HEK293 (cell line): ENCODE measurements around the gene BAG1.

Source experiments
- CTCF ChIA-PET: fragments of 350-600 bp; formaldehyde crosslinking; extraction: SDS; loops from one replicate; lab custom pipeline; 2021; ENCODE audit warnings: antibody characterized with exemption; lab: Yijun Ruan, JAX
- POLR2A ChIA-PET: fragments of 300-600 bp; formaldehyde crosslinking; extraction: SDS; loops from one replicate; lab custom pipeline; 2020; ENCODE audit warnings: antibody characterized with exemption, inconsistent platforms; lab: Yijun Ruan, JAX
- H3K27ac ChIP-seq: fragments of 200-500 bp; sonication (Bioruptor generic); 2 replicates; pipeline ENCODE4 v1.5.1; 2014; ENCODE audit warnings: low read depth, low read length, control low read depth, inconsistent platforms; ENCODE audit errors: extremely low read depth
- H3K36me3 ChIP-seq, 2 experiments: fragments of 200-500 bp in 1 of 2; sonication (Bioruptor generic) in 1 of 2; 1 replicate in 1 of 2; 2 replicates in 1 of 2; pipeline ENCODE4 v1.5.1; 2014 to 2017; ENCODE audit warnings: inconsistent platforms in 2 of 2, low read length in 2 of 2; ENCODE audit not compliant: control insufficient read depth in 2 of 2, insufficient read depth in 1 of 2
- H3K4me1 ChIP-seq: fragments of 200-500 bp; sonication (Bioruptor generic); 2 replicates; pipeline ENCODE4 v1.5.1; 2014; ENCODE audit warnings: mild to moderate bottlenecking, low read length, inconsistent platforms; ENCODE audit not compliant: control insufficient read depth, insufficient read depth
- H3K4me3 ChIP-seq: 2 replicates; pipeline ENCODE4 v1.5.1; 2011; ENCODE audit warnings: low read depth, mild to moderate bottlenecking, control low read depth, low read length, moderate library complexity
- H3K9me3 ChIP-seq: fragments of 200-500 bp; sonication (Bioruptor generic); 2 replicates; pipeline ENCODE4 v1.5.1; 2014; ENCODE audit warnings: low read depth, low read length, inconsistent platforms; ENCODE audit not compliant: control insufficient read depth, insufficient read depth
- ELK4 ChIP-seq: IDR thresholded peaks from 2 replicates; pipeline ENCODE4 v1.6.1; 2011; ENCODE audit warnings: mild to moderate bottlenecking, low read depth, low read length, borderline replicate concordance
- GLI4 ChIP-seq: fragments of 450-650 bp; formaldehyde crosslinking; IDR thresholded peaks from 2 replicates; pipeline ENCODE4 v1.5.1; 2016; ENCODE audit warnings: missing biosample characterization, missing genetic modification characterization
- KLF1 ChIP-seq: fragments of 450-650 bp; formaldehyde crosslinking; IDR thresholded peaks from 2 replicates; pipeline ENCODE4 v1.5.1; 2016; ENCODE audit warnings: missing biosample characterization, missing genetic modification characterization
- KLF9 ChIP-seq: fragments of 450-650 bp; formaldehyde crosslinking; IDR thresholded peaks from 2 replicates; pipeline ENCODE4 v1.5.1; 2016; ENCODE audit warnings: missing biosample characterization, missing genetic modification characterization, low read depth
- MEIS1 ChIP-seq: sonication (generic); formaldehyde crosslinking; IDR thresholded peaks from 2 replicates; pipeline ENCODE4 v1.8.1; 2022; ENCODE audit warnings: missing genetic modification reagents, mild to moderate bottlenecking, borderline replicate concordance
- ZBTB17 ChIP-seq: fragments of 450-650 bp; formaldehyde crosslinking; IDR thresholded peaks from 2 replicates; pipeline ENCODE4 v1.5.1; 2016; ENCODE audit warnings: missing biosample characterization, missing genetic modification characterization
- ZBTB21 ChIP-seq: fragments of 450-650 bp; formaldehyde crosslinking; IDR thresholded peaks from 2 replicates; pipeline ENCODE4 v1.5.1; 2017; ENCODE audit warnings: missing biosample characterization, missing genetic modification characterization
- ZBTB48 ChIP-seq: fragments of 450-650 bp; formaldehyde crosslinking; IDR thresholded peaks from 2 replicates; pipeline ENCODE4 v1.5.1; 2016; ENCODE audit warnings: missing biosample characterization, missing genetic modification characterization
- ZBTB7A ChIP-seq: fragments of 450-650 bp; formaldehyde crosslinking; IDR thresholded peaks from 2 replicates; pipeline ENCODE4 v1.5.1; 2016; ENCODE audit warnings: low read depth, missing biosample characterization, missing genetic modification characterization
- ZFP3 ChIP-seq: fragments of 450-650 bp; formaldehyde crosslinking; IDR thresholded peaks from 2 replicates; pipeline ENCODE4 v1.5.1; 2016; ENCODE audit warnings: low read depth, missing biosample characterization, missing genetic modification characterization
- ZFP41 ChIP-seq: fragments of 450-650 bp; formaldehyde crosslinking; IDR thresholded peaks from 2 replicates; pipeline ENCODE4 v1.5.1; 2016; ENCODE audit warnings: missing biosample characterization, missing genetic modification characterization, borderline replicate concordance
- ZNF114 ChIP-seq: fragments of 450-650 bp; formaldehyde crosslinking; IDR thresholded peaks from 2 replicates; pipeline ENCODE4 v1.5.0; 2017; ENCODE audit warnings: missing biosample characterization, missing genetic modification characterization
- ZNF169 ChIP-seq: fragments of 450-650 bp; formaldehyde crosslinking; IDR thresholded peaks from 2 replicates; pipeline ENCODE4 v1.5.1; 2016; ENCODE audit warnings: missing biosample characterization, missing genetic modification characterization
- ZNF184 ChIP-seq: fragments of 450-650 bp; IDR thresholded peaks from 2 replicates; pipeline ENCODE4 v1.5.1; 2018; ENCODE audit warnings: missing biosample characterization, mild to moderate bottlenecking, missing genetic modification characterization
- ZNF24 ChIP-seq: fragments of 450-650 bp; formaldehyde crosslinking; IDR thresholded peaks from 2 replicates; pipeline ENCODE4 v1.5.1; 2016; ENCODE audit warnings: missing biosample characterization, missing genetic modification characterization
- ZNF280D ChIP-seq: fragments of 450-650 bp; formaldehyde crosslinking; IDR thresholded peaks from 2 replicates; pipeline ENCODE4 v1.5.1; 2016; ENCODE audit warnings: missing biosample characterization, missing genetic modification characterization
- ZNF335 ChIP-seq: fragments of 450-650 bp; formaldehyde crosslinking; conservative IDR thresholded peaks from 2 replicates; pipeline ENCODE4 v1.5.1; 2016; ENCODE audit warnings: missing biosample characterization, missing genetic modification characterization
- ZNF404 ChIP-seq: fragments of 450-650 bp; formaldehyde crosslinking; IDR thresholded peaks from 2 replicates; pipeline ENCODE4 v1.5.1; 2017; ENCODE audit warnings: missing biosample characterization, missing genetic modification characterization
- ZNF426 ChIP-seq: fragments of 450-650 bp; formaldehyde crosslinking; IDR thresholded peaks from 2 replicates; pipeline ENCODE4 v1.5.1; 2017; ENCODE audit warnings: missing biosample characterization, missing genetic modification characterization, mild to moderate bottlenecking, inconsistent platforms, moderate library complexity
- ZNF521 ChIP-seq: fragments of 450-650 bp; formaldehyde crosslinking; IDR thresholded peaks from 2 replicates; pipeline ENCODE4 v1.5.1; 2017; ENCODE audit warnings: missing biosample characterization, mild to moderate bottlenecking, missing genetic modification characterization
- ZNF530 ChIP-seq: fragments of 450-650 bp; formaldehyde crosslinking; IDR thresholded peaks from 2 replicates; pipeline ENCODE4 v1.5.1; 2016; ENCODE audit warnings: low read depth, missing biosample characterization, missing genetic modification characterization
- ZNF645 ChIP-seq: fragments of 450-650 bp; formaldehyde crosslinking; IDR thresholded peaks from 2 replicates; pipeline ENCODE4; 2016; ENCODE audit warnings: missing biosample characterization, missing genetic modification characterization
- ZNF768 ChIP-seq: fragments of 450-650 bp; formaldehyde crosslinking; IDR thresholded peaks from 2 replicates; pipeline ENCODE4 v1.5.1; 2018; ENCODE audit warnings: missing biosample characterization, mild to moderate bottlenecking, missing genetic modification characterization
- ZNF777 ChIP-seq: fragments of 450-650 bp; formaldehyde crosslinking; IDR thresholded peaks from 2 replicates; pipeline ENCODE4 v1.5.1; 2017; ENCODE audit warnings: missing biosample characterization, missing genetic modification characterization, borderline replicate concordance
- TF ChIP-seq, protein P1 (sequence below): fragments of 450-650 bp; formaldehyde crosslinking; IDR thresholded peaks from 2 replicates; pipeline ENCODE4 v1.5.1; 2016; ENCODE audit warnings: missing biosample characterization, missing genetic modification characterization
- TF ChIP-seq, protein P2 (sequence below): fragments of 450-650 bp; formaldehyde crosslinking; IDR thresholded peaks from 2 replicates; pipeline ENCODE4 v1.5.1; 2017; ENCODE audit warnings: missing biosample characterization, missing genetic modification characterization

The BAG1 gene

DNA sequence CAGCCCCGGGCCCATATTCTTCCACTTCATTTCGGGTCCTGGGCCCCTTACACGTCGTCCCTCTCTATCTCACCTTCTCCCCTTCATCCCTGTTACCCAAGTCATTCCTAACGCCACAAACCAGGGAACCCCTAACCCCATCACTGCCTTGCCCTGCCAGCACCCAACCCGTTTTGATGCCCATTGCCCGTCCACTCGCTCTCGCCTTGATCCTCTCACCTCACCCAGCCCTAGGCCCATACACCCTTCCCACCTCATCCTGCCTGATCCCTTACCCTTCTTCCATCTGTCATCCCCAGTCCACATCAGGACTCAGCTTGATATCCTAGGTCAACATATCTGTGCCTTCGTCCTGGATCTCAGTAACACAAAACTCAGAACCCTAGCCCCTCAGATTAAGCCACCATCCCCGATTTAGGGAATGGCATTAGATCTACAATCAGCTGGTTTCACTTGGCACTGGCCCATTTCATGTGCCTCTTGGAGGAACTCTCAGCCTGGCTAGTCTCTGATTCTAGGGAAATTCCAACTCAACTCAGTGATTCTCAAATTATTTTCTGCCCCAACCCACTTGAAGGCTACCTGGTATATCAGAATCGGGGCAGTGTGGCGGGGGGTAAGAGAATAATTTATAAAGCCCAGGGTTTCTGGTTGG, 830 bp upstream of the BAG1 start:
- Histone ChIP-seq H3K4me1 (peaks cover 3% of the 10 kb centered on the region; the same call in 1 of the 2 replicates), H3K4me3 (peak overlapping the region; percentile 55), H3K27ac (peak overlapping the region; percentile 42; the same call in 1 of the 2 replicates), H3K9me3 (no peaks in the 10 kb centered on the region), H3K36me3 (peaks cover 11 to 62% of the 10 kb centered on the region in 2 experiments)
- ChIA-PET POLR2A (interaction anchor here (1.1 kb wide), 1 partner anchor 25 kb away, joined by 7 read pairs; the partner anchor contains the start of gene NFX1), CTCF (no interaction called here)
- TF ChIP-seq, protein P1, sequence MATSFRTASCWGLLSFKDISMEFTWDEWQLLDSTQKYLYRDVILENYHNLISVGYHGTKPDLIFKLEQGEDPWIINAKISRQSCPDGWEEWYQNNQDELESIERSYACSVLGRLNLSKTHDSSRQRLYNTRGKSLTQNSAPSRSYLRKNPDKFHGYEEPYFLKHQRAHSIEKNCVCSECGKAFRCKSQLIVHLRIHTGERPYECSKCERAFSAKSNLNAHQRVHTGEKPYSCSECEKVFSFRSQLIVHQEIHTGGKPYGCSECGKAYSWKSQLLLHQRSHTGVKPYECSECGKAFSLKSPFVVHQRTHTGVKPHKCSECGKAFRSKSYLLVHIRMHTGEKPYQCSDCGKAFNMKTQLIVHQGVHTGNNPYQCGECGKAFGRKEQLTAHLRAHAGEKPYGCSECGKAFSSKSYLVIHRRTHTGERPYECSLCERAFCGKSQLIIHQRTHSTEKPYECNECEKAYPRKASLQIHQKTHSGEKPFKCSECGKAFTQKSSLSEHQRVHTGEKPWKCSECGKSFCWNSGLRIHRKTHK (tag by site-specific recombination) = no peak
- TF ChIP-seq KLF9 (tag by site-specific recombination) (no peak; the same call in 1 of the 2 replicates), ZNF768 (tag by site-specific recombination) (no peak), ZBTB17 (tag by site-specific recombination) (peak; percentile 86), KLF1 (tag by site-specific recombination) (no peak), ZNF645 (tag by site-specific recombination) (no peak), ZNF335 (peak; percentile 36; the same call in 1 of the 2 replicates), ZNF426 (tag by site-specific recombination) (no peak), ZFP41 (tag by site-specific recombination) (no peak), ZBTB48 (tag by site-specific recombination) (peak; percentile 82), ZNF530 (tag by site-specific recombination) (no peak), ZNF777 (no peak), ZBTB21 (tag by site-specific recombination) (no peak), GLI4 (tag by site-specific recombination) (no peak), ZFP3 (tag by site-specific recombination) (no peak), ZBTB7A (tag by site-specific recombination) (0 out of 2 replicates have a peak, but pooled peaks have one; percentile 33), ZNF169 (tag by site-specific recombination) (no peak), ZNF404 (tag by site-specific recombination) (no peak), ZNF114 (tag by site-specific recombination) (no peak), ZNF184 (tag by site-specific recombination) (no peak), ZNF521 (tag by site-specific recombination) (no peak), MEIS1 (no peak), ZNF280D (no peak), ELK4 (no peak), ZNF24 (tag by site-specific recombination) (no peak)
- TF ChIP-seq, protein P2, sequence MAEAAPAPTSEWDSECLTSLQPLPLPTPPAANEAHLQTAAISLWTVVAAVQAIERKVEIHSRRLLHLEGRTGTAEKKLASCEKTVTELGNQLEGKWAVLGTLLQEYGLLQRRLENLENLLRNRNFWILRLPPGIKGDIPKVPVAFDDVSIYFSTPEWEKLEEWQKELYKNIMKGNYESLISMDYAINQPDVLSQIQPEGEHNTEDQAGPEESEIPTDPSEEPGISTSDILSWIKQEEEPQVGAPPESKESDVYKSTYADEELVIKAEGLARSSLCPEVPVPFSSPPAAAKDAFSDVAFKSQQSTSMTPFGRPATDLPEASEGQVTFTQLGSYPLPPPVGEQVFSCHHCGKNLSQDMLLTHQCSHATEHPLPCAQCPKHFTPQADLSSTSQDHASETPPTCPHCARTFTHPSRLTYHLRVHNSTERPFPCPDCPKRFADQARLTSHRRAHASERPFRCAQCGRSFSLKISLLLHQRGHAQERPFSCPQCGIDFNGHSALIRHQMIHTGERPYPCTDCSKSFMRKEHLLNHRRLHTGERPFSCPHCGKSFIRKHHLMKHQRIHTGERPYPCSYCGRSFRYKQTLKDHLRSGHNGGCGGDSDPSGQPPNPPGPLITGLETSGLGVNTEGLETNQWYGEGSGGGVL (tag by site-specific recombination) = no peak
